Measurements from ENCODE around the gene LGI1. TPM values are rescaled to one million over a fixed set of nuclear protein-coding genes. Genes with fewer than 3 reads are reported as not detected.

The LGI1 gene
- total RNA-seq = 0.12 TPM in 1 of 2 replicates, not detected in the other

DNA sequence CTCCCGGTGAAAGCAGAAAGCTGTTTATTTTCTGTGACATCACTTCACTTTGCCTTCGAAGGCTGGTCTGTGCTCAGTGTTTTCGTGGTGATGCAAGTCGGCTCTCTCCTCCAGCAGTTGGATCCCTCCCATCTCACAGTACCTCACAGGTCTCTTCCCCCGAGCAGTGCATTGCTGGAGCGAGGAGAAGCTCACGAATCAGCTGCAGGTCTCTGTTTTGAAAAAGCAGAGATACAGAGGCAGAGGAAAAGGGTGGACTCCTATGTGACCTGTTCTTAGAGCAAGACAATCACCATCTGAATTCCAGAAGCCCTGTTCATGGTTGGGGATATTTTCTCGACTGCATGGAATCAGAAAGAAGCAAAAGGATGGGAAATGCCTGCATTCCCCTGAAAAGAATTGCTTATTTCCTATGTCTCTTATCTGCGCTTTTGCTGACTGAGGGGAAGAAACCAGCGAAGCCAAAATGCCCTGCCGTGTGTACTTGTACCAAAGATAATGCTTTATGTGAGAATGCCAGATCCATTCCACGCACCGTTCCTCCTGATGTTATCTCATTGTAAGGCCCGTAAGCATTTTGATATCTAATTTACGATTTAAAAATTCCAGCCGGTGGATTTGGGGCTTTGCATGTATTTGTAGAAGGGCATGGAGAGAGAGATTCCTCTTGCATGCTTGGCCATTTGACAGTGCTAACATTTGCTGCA, at the start of gene LGI1:
Gene LGI1 (plus strand): TSS at position 136 of the 707 bp plus-strand sequence. CDS start 209 bp downstream, at position 345.

Other genes starting within 250 kb of the LGI1 start
- gene FFAR4, start 191.3 kb upstream of the LGI1 start, total RNA-seq = not detected in 2 replicates
- 0.85 TPM in 1 of 2 replicates, not detected in the other for gene RBP4, start 156.7 kb upstream of the LGI1 start, total RNA-seq
- not detected in 2 replicates for gene PDE6C, start 145.4 kb upstream of the LGI1 start, total RNA-seq
- gene FRA10AC1, start 55.3 kb upstream of the LGI1 start, total RNA-seq = 8.0 and 9.9 TPM in 2 replicates
- gene SLC35G1, start 136.0 kb downstream of the LGI1 start, total RNA-seq = 4.1 and 4.5 TPM in 2 replicates
- 0.61 and 0.81 TPM in 2 replicates for gene PLCE1, start 236.0 kb downstream of the LGI1 start, total RNA-seq